Natural killer cell (primary cell): ENCODE results near the gene PARD3B. TPM values are rescaled to one million over a fixed set of nuclear protein-coding genes. Genes with fewer than 3 reads are reported as not detected.

Experiments used
- ATAC-seq, 3 donors: fragments of 150-1000 bp in 2 of 3; fragments of 200-7000 bp in 1 of 3; cut with Tn5 transposase; 1 replicate in 1 of 3; 2 replicates in 2 of 3; pipeline ENCODE4 v1.10.0; 2021; ENCODE audit warnings: mild to moderate bottlenecking in 2 of 3, moderate library complexity in 2 of 3
- DNase-seq, 2 donors: peaks; one replicate each; pipeline versions ENCODE4 v3.0.0 to v3.0.0-alpha.2; 2013 to 2021; ENCODE audit warnings: mixed read lengths in 1 of 2
- H3K27ac ChIP-seq: one replicate; pipeline ENCODE4 v1.5.1; 2013; ENCODE audit warnings: mild to moderate bottlenecking, low read length
- H3K27me3 ChIP-seq: one replicate; pipeline ENCODE4 v1.6.1; 2013; ENCODE audit warnings: low read length; ENCODE audit not compliant: control insufficient read depth, insufficient read depth
- H3K36me3 ChIP-seq: one replicate; pipeline ENCODE4 v1.6.1; 2013; ENCODE audit warnings: low read length; ENCODE audit not compliant: control insufficient read depth, insufficient read depth
- H3K4me1 ChIP-seq: one replicate; pipeline ENCODE4 v1.6.1; 2013; ENCODE audit warnings: low read length; ENCODE audit not compliant: control insufficient read depth, insufficient read depth
- H3K4me3 ChIP-seq: one replicate; pipeline ENCODE4 v1.5.1; 2013; ENCODE audit warnings: low read length
- H3K9me3 ChIP-seq: one replicate; pipeline ENCODE4 v1.6.1; 2013; ENCODE audit warnings: low read length; ENCODE audit not compliant: control insufficient read depth, insufficient read depth
- H3K27ac Mint-ChIP-seq, 2 donors: one replicate each; pipeline ENCODE4 v1.8.0; 2022; ENCODE audit warnings: mild to moderate bottlenecking in 2 of 2, mixed read lengths in 2 of 2, moderate library complexity in 1 of 2
- H3K27me3 Mint-ChIP-seq, 2 donors: one replicate each; pipeline ENCODE4 v1.8.0; 2022; ENCODE audit warnings: low read depth in 2 of 2, mixed read lengths in 2 of 2
- H3K36me3 Mint-ChIP-seq: one replicate; pipeline ENCODE4 v1.8.0; 2022; ENCODE audit warnings: mixed read lengths
- H3K4me1 Mint-ChIP-seq, 2 donors: one replicate each; pipeline ENCODE4 v1.8.0; 2022; ENCODE audit warnings: mixed read lengths in 2 of 2
- H3K4me3 Mint-ChIP-seq: one replicate; pipeline ENCODE4 v1.8.0; 2022; ENCODE audit warnings: mild to moderate bottlenecking, moderate library complexity, mixed read lengths
- H3K9me3 Mint-ChIP-seq, 2 donors: one replicate each; pipeline ENCODE4 v1.8.0; 2022; ENCODE audit warnings: mixed read lengths in 2 of 2
- CTCF ChIP-seq: fragments of 200-600 bp; IDR thresholded peaks from one replicate; pipeline ENCODE4 v1.8.0; 2022; ENCODE audit warnings: antibody characterized with exemption
- WGBS: methylation state at CpG from one replicate; pipeline ENCODE4 v1.1.7; 2013; ENCODE audit warnings: missing lambda C conversion rate; ENCODE audit not compliant: insufficient coverage; 5-methylcytosine and 5-hydroxymethylcytosine counted together
- intact Hi-C: fragments of 100-400 bp; cut with micrococcal nuclease; formaldehyde crosslinking; loops from one replicate; pipeline ENCODE4 v1.14.2; 2022
- total RNA-seq, 4 donors: library from RNA; stranded (reverse); fragments of 120-200 nt in 1 of 4; gene quantifications; one replicate each; pipeline versions ENCODE4 v1.2.3 to v1.2.4, GENCODE V29; 2013 to 2022

Gene PARD3B
- total RNA-seq, 3 donors from 2014 or later (not counting 1 experiment from before 2014, with no cell fraction given) = 0.13 to 0.45 TPM; not detected in 1

- no peaks in the 10 kb centered on the region for H3K36me3 Mint-ChIP-seq
- TF ChIP-seq CTCF = no peak
- intact Hi-C loops = no loop called here
- no peaks in the 10 kb centered on the region for H3K9me3 Mint-ChIP-seq
- no peaks in the 10 kb centered on the region for H3K4me1 Mint-ChIP-seq
- Histone ChIP-seq H3K9me3 (no peaks in the 10 kb centered on the region), H3K36me3 (no peaks in the 10 kb centered on the region), H3K4me1 (no peaks in the 10 kb centered on the region), H3K27me3 (no peaks in the 10 kb centered on the region), H3K4me3 (no peak overlapping the region), H3K27ac (no peak overlapping the region)
- H3K27ac Mint-ChIP-seq = no peak overlapping the region
- H3K27me3 Mint-ChIP-seq = no peaks in the 10 kb centered on the region
- H3K4me3 Mint-ChIP-seq = no peak overlapping the region
- no peak for DNase-seq
- ATAC-seq = no peak
- 96% methylated on average over 3 of the region's 4 CpGs for WGBS
Measured at GRCh38 chr2:205411558-205411957, 866.3 kb downstream of the PARD3B start.

- H3K27ac Mint-ChIP-seq = no peak overlapping the region
Measured at GRCh38 chr2:205424326-205424725, 879.1 kb downstream of the PARD3B start.

GRCh38 chr2:205425102-205425501, 879.8 kb downstream of the PARD3B start:
- Mint-ChIP-seq H3K27ac (no peak overlapping the region), H3K27me3 (no peaks in the 10 kb centered on the region), H3K9me3 (peaks cover 2 to 6% of the 10 kb centered on the region in 2 donors), H3K4me3 (no peak overlapping the region), H3K36me3 (no peaks in the 10 kb centered on the region), H3K4me1 (no peaks in the 10 kb centered on the region)
- intact Hi-C loops = no loop called here
- Histone ChIP-seq H3K4me3 (no peak overlapping the region), H3K9me3 (no peaks in the 10 kb centered on the region), H3K27ac (no peak overlapping the region), H3K36me3 (no peaks in the 10 kb centered on the region), H3K27me3 (no peaks in the 10 kb centered on the region), H3K4me1 (no peaks in the 10 kb centered on the region)
- TF ChIP-seq CTCF = no peak
- WGBS = 100% methylated on average over 1 of the region's 2 CpGs
- DNase-seq = no peak
- no peak for ATAC-seq

More at GRCh38 chr2:205424326-205424725, 879.1 kb downstream of the PARD3B start:
- TF ChIP-seq CTCF = no peak
- Histone ChIP-seq H3K36me3 (no peaks in the 10 kb centered on the region), H3K9me3 (no peaks in the 10 kb centered on the region), H3K27ac (no peak overlapping the region), H3K27me3 (no peaks in the 10 kb centered on the region), H3K4me1 (no peaks in the 10 kb centered on the region), H3K4me3 (no peak overlapping the region)
- intact Hi-C loops = no loop called here
- ATAC-seq (no peak), DNase-seq (no peak)
- H3K4me3 Mint-ChIP-seq = no peak overlapping the region
- H3K36me3 Mint-ChIP-seq = no peaks in the 10 kb centered on the region
- H3K4me1 Mint-ChIP-seq = no peaks in the 10 kb centered on the region
- WGBS = 94% methylated on average over 4 of the region's 4 CpGs
- no peaks in the 10 kb centered on the region for H3K27me3 Mint-ChIP-seq
- H3K9me3 Mint-ChIP-seq = peaks cover 5 to 6% of the 10 kb centered on the region in 2 donors

GRCh38 chr2:205427112-205427511, 881.8 kb downstream of the PARD3B start:
- intact Hi-C loops = no loop called here
- H3K36me3 Mint-ChIP-seq = no peaks in the 10 kb centered on the region
- H3K27ac Mint-ChIP-seq = no peak overlapping the region
- H3K27me3 Mint-ChIP-seq = no peaks in the 10 kb centered on the region
- H3K4me1 ChIP-seq = no peaks in the 10 kb centered on the region
- H3K4me3 Mint-ChIP-seq = no peak overlapping the region
- 69% methylated on average over 1 of the region's 3 CpGs for WGBS
- H3K9me3 Mint-ChIP-seq = no peaks in the 10 kb centered on the region
- DNase-seq = no peak
- no peak overlapping the region for H3K4me3 ChIP-seq
- no peak for TF ChIP-seq CTCF
- no peaks in the 10 kb centered on the region for H3K27me3 ChIP-seq
- no peaks in the 10 kb centered on the region for H3K36me3 ChIP-seq
- no peaks in the 10 kb centered on the region for H3K4me1 Mint-ChIP-seq
- H3K9me3 ChIP-seq = no peaks in the 10 kb centered on the region
- ATAC-seq = no peak
- H3K27ac ChIP-seq = no peak overlapping the region
